PC-9 (cell line): ENCODE data around the gene SALL3. TPM values are rescaled to one million over a fixed set of nuclear protein-coding genes. Genes with fewer than 3 reads are reported as not detected.

ENCODE experiments used
- BruUV-seq: library from RNA; stranded (reverse); fragments of 400-500 nt; replicated peaks from 2 replicates; lab custom pipeline; 2021; lab: Mats Ljungman, UMichigan
- CTCF ChIA-PET: fragments of 300-600 bp; sonication (Branson Sonifier 250); formaldehyde crosslinking; loops from one replicate; lab custom pipeline; 2022; ENCODE audit warnings: antibody characterized with exemption; lab: Charles Lee
- POLR2A ChIA-PET: fragments of 300-600 bp; sonication (Branson Sonifier 250); formaldehyde crosslinking; loops from one replicate; lab custom pipeline; 2022; ENCODE audit warnings: antibody characterized with exemption; ENCODE audit not compliant: unreplicated experiment; lab: Charles Lee
- DNase-seq, 2 experiments: peaks; one replicate each; pipeline versions ENCODE4 v3.0.0 to v3.0.0-alpha.2; 2015 to 2022; ENCODE audit warnings: mixed read lengths in 1 of 2
- H2AFZ ChIP-seq: fragments of 200-600 bp; sonication (generic); 2 replicates; pipeline ENCODE4 v1.8.1; 2017; ENCODE audit warnings: antibody characterized with exemption
- H3F3A ChIP-seq: fragments of 200-600 bp; sonication (generic); 2 replicates; pipeline ENCODE4 v1.8.1; 2017; ENCODE audit warnings: antibody characterized with exemption, mild to moderate bottlenecking, low read depth; ENCODE audit not compliant: insufficient read depth
- H3K27ac ChIP-seq: fragments of 200-600 bp; sonication (generic); 2 replicates; pipeline ENCODE4 v1.6.1; 2016; ENCODE audit warnings: mixed run types
- H3K27me3 ChIP-seq: fragments of 200-600 bp; sonication (generic); 2 replicates; pipeline ENCODE4 v1.6.1; 2016; ENCODE audit warnings: low read depth, mixed run types; ENCODE audit not compliant: insufficient read depth
- H3K36me3 ChIP-seq: fragments of 200-600 bp; sonication (generic); 2 replicates; pipeline ENCODE4 v1.6.1; 2016; ENCODE audit warnings: low read depth, mixed run types
- H3K4me1 ChIP-seq: fragments of 200-600 bp; sonication (generic); replicated peaks from 2 replicates; pipeline ENCODE4 v1.6.1; 2016; ENCODE audit warnings: mixed run types; ENCODE audit not compliant: insufficient read depth
- H3K4me2 ChIP-seq: fragments of 200-600 bp; sonication (generic); 2 replicates; pipeline ENCODE4 v1.6.1; 2017; ENCODE audit warnings: mixed run types
- H3K4me3 ChIP-seq: fragments of 200-600 bp; sonication (generic); 2 replicates; pipeline ENCODE4 v1.6.1; 2016; ENCODE audit warnings: mixed run types
- H3K79me2 ChIP-seq: fragments of 200-600 bp; sonication (generic); 2 replicates; pipeline ENCODE4 v1.6.1; 2017; ENCODE audit warnings: low read depth, mixed run types
- H3K9me2 ChIP-seq: fragments of 200-600 bp; sonication (generic); 2 replicates; pipeline ENCODE4 v1.8.1; 2017; ENCODE audit warnings: mild to moderate bottlenecking; ENCODE audit not compliant: insufficient read depth
- H3K9me3 ChIP-seq: fragments of 200-600 bp; sonication (generic); 2 replicates; pipeline ENCODE4 v1.8.1; 2016; ENCODE audit warnings: low read depth; ENCODE audit not compliant: insufficient read depth
- H4K20me1 ChIP-seq: fragments of 200-600 bp; sonication (generic); 2 replicates; pipeline ENCODE4 v1.8.1; 2017; ENCODE audit not compliant: insufficient read depth
- EZH2 ChIP-seq: fragments of 200-600 bp; sonication (generic); IDR thresholded peaks from 2 replicates; pipeline ENCODE4 v1.8.0; 2017; ENCODE audit warnings: antibody characterized with exemption, low read depth
- intact Hi-C: fragments of 100-400 bp; cut with micrococcal nuclease; formaldehyde crosslinking; loops from one replicate; pipeline ENCODE4 v1.10.0; 2022; ENCODE audit not compliant: unreplicated experiment
- total RNA-seq: library from RNA; stranded (reverse); gene quantifications from 2 replicates; pipeline ENCODE4 v1.2.3, GENCODE V29; 2021
- TF ChIP-seq, protein P1 (sequence below): fragments of 200-600 bp; sonication (generic); conservative IDR thresholded peaks from 2 replicates; pipeline ENCODE4 v1.6.1; 2017; ENCODE audit warnings: mixed run types, antibody characterized with exemption, mild to moderate bottlenecking, moderate library complexity

The SALL3 gene
- total RNA-seq, 1 experiment from 2014 or later = not detected

GRCh38 chr18:79047556-79048244, 68.1 kb downstream of the SALL3 start:
- BruUV-seq = no TSS peak
- no peaks in the 10 kb centered on the region for H3F3A ChIP-seq
- no peaks in the 10 kb centered on the region for H3K9me3 ChIP-seq
- H3K79me2 ChIP-seq = no peaks in the 10 kb centered on the region
- no peak overlapping the region for H3K4me2 ChIP-seq
- no peaks in the 10 kb centered on the region; the same call in 1 of the 2 replicates for H4K20me1 ChIP-seq
- H3K27ac ChIP-seq = no peak overlapping the region
- ChIA-PET POLR2A (no interaction called here), CTCF (no interaction called here)
- intact Hi-C loops = no loop called here
- no peaks in the 10 kb centered on the region for H3K36me3 ChIP-seq
- H2AFZ ChIP-seq = no peak overlapping the region
- TF ChIP-seq, protein P1, sequence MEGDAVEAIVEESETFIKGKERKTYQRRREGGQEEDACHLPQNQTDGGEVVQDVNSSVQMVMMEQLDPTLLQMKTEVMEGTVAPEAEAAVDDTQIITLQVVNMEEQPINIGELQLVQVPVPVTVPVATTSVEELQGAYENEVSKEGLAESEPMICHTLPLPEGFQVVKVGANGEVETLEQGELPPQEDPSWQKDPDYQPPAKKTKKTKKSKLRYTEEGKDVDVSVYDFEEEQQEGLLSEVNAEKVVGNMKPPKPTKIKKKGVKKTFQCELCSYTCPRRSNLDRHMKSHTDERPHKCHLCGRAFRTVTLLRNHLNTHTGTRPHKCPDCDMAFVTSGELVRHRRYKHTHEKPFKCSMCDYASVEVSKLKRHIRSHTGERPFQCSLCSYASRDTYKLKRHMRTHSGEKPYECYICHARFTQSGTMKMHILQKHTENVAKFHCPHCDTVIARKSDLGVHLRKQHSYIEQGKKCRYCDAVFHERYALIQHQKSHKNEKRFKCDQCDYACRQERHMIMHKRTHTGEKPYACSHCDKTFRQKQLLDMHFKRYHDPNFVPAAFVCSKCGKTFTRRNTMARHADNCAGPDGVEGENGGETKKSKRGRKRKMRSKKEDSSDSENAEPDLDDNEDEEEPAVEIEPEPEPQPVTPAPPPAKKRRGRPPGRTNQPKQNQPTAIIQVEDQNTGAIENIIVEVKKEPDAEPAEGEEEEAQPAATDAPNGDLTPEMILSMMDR = no peak
- no peak for TF ChIP-seq EZH2
- no peaks in the 10 kb centered on the region for H3K4me1 ChIP-seq
- H3K9me2 ChIP-seq = no peaks in the 10 kb centered on the region
- H3K4me3 ChIP-seq = no peak overlapping the region
- H3K27me3 ChIP-seq = peaks cover 55% of the 10 kb centered on the region
- no peak for DNase-seq

DNA sequence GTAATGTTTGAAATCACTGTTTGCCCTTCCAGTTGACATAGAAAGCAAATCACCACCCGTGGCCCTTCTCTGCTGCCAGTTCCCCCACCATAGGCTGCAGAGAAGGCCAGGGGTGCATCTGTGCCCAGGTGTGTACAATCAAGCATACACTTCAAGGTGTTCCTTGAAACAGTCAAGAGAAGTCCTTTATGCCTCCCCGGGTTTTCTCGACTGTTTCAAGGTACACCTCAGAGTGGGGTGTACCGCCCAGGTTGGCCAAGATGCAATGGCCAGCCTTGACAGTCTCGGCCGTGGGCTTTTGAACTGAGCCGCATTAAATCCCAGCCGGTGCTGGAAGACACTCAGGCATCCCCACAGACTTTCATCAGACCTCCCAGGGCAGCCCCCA, 68.6 kb downstream of the SALL3 start:
- BruUV-seq = no TSS peak
- ChIA-PET CTCF (no interaction called here), POLR2A (no interaction called here)
- Histone ChIP-seq H4K20me1 (no peaks in the 10 kb centered on the region), H3K4me3 (no peak overlapping the region), H3K9me2 (no peaks in the 10 kb centered on the region), H3K9me3 (no peaks in the 10 kb centered on the region), H3K4me1 (no peaks in the 10 kb centered on the region), H3K27me3 (peaks cover 60% of the 10 kb centered on the region), H3K27ac (no peak overlapping the region), H3K4me2 (no peak overlapping the region), H3F3A (no peaks in the 10 kb centered on the region), H2AFZ (no peak overlapping the region), H3K79me2 (no peaks in the 10 kb centered on the region), H3K36me3 (no peaks in the 10 kb centered on the region)
- DNase-seq = no peak
- TF ChIP-seq EZH2 = no peak
- TF ChIP-seq, protein P1 = no peak
- intact Hi-C loops = no loop called here

- Histone ChIP-seq H3K79me2 (no peaks in the 10 kb centered on the region), H3K27ac (no peak overlapping the region), H3K4me3 (no peak overlapping the region), H3K9me3 (no peaks in the 10 kb centered on the region), H4K20me1 (no peaks in the 10 kb centered on the region), H3F3A (no peaks in the 10 kb centered on the region), H3K4me2 (no peak overlapping the region), H3K36me3 (no peaks in the 10 kb centered on the region), H2AFZ (no peak overlapping the region), H3K4me1 (no peaks in the 10 kb centered on the region), H3K9me2 (no peaks in the 10 kb centered on the region), H3K27me3 (peaks cover 73% of the 10 kb centered on the region)
- no peak for DNase-seq
- intact Hi-C loops = no loop called here
- ChIA-PET POLR2A (no interaction called here), CTCF (no interaction called here)
- no TSS peak for BruUV-seq
- TF ChIP-seq, protein P1 = no peak
- TF ChIP-seq EZH2 = no peak
Measured at GRCh38 chr18:79049506-79049905, 69.9 kb downstream of the SALL3 start.

Other genes starting within 250 kb of the SALL3 start
- 8.6 and 13.0 TPM in 2 replicates for gene ATP9B, start 89.6 kb downstream of the SALL3 start, total RNA-seq